Stimulated activated CD8-positive, alpha-beta memory T cell treated with anti-CD3 and anti-CD28 coated beads, Interleukin-7, amount 100 ng/mL, for 4 hours (primary cell): ENCODE results near the gene MICALL2.

Experiments used
- DNase-seq, 2 donors: peaks; one replicate each; pipeline ENCODE4 v3.0.0-alpha.2; 2020; ENCODE audit warnings: low read depth in 2 of 2

The MICALL2 gene

DNA sequence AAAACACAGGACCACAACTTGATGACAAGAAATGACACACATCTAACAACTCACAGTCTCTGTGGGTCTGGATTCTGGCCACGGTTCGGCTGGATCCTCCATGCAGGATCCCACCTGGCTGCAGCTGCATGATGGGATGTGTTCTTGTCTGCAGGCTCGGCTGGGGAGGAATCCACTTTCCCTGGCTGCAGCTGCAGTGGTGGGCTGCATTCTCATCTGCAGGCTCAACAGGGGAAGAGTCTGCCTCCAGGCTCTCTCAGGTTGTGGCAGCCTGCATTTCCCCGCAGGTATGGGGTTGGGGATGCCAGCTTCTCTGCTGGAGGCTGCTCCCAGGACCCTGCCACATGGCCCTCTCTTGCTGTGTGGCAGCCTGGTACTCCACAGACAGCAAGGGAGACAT lies 64.9 kb downstream of the MICALL2 start:
- no peak for DNase-seq

DNA sequence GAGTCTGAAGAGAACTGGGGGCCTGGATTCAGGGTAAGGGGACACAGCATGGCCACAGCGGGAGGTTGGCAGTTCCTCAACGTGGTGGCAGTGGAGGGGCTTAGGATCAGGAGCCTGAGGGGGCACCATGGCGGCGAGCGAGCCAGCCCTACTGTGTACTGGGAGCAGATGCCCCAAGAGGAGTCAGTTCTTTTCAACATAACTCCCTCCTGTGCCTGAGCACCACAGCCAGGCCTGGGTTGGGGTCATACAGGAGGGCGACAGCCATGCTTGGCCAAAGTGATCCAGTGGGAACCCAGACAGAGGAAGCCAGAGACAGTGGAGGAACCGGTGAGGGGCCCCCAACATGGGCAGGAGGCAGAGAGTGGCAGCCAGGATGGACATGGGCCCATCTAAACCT lies 65.8 kb downstream of the MICALL2 start:
- no peak for DNase-seq

DNA sequence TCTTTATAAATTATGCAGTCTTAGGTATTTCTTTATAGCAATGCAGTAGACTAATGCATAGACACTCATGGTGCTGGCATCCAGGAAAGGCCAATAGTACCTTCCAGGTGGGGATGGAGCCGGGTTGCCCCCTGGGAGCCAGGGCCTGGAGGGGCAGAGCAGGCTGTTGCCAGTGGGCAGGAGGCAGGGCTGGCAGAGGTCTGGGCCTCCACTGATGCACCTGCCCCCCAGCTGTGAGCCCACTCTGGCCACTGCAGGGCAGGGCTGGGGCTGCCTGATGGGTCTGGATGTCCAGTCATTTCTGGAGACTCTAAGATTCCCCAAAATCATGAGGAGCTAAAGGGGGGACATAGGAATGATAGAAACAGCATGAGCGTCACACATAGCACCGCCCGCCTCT lies 66.7 kb downstream of the MICALL2 start:
- no peak for DNase-seq

DNA sequence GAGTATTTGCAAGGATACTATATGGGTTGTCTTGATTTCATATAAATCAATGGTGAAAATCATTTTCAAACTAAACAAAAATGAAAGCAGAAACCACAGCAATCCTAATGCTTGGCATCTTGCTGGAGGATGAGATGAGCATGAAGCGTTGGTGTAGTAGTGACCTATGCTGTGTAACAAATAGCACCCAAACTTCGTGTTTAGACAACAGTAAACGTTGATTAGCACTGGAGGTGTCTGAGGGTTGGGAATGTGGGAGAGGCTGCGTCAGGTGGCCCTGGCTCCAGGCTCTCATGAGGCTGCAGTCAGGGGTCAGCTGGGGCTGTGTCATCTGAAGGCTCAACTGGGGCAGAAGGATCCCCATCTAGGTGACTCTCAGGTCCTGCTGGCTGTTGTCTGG lies 67.8 kb downstream of the MICALL2 start:
- no peak for DNase-seq

DNA sequence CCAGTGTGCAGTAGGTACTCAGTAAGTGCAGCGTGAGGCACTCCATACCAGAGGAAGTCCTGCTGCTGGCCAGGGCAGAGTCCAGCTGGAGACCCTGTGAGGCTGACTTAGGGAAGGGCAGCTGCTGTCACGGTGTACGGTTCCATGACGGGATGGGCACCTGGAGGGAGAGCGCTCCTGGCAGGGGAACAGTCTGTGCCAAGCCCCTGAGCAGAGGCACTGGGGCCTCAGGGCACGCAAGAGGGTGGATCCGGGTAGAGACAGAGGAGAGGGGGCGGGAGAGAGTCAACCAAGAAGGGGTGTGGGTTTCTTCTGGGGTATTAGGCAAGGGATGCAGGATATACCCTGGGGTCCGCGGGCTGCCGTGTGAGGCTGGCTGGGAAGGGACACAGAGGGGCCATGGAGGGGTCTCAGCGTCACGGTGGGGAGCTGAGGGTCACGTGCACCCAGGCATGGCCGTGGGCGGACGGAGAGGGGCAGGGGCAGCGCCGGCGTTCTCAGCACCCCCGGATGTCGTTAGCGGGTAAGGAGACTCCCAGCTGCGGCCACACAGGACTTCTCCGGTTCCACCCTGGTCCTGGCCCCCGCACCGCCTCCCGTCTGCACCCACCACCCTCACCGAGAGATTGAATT lies 70.5 kb downstream of the MICALL2 start:
- DNase-seq = no peak

DNA sequence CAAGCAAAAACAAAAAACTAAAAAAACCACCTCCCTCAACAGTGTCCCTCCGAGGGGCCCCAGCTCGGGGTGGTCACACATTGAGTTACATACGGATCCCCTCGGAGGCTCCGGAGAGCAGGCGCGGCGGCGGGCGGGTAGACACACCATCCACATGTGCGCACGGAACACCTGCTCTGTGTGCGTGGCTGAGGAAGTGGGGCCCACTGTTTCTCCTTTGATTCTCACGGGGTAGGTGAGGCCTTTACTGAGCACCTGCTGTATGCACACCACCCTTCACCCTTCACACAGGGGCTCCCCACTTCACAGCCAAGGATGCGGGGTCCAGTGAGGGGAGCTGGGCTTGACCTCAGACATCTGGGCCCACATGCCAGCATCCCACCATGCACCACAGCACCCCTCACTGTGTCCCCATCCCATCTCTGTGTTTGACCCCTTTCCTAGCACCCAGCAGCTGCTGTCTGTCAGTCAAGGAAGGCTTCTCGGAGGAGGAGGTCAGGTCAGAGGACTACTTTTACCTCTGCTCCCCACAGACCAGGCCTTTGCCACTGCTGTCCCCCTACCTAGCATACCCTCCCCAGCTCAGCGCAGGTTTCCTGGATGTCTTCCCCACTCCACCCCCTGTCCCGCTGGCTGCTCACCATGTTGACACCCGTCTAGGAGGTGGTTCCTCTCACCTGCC lies 71.1 kb downstream of the MICALL2 start:
- DNase-seq = no peak

DNA sequence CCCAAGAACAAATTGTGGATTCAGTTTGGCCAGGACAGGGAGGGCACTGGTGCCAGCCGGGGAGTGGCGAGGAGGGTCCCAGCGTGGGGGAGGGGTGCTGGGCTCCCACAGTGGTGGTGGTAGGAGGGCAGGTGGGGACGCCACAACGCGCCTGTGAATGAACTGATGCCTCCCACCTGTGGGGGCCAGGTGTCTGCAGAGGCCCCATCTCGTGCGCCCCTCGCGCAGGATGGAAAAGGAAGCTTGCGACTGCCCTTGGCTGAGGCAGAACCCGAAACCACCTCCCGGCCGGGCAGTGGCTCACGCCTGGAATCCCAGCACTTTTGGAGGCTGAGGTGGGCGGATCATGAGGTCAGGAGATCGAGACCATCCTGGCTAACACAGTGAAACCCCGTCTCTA lies 72.0 kb downstream of the MICALL2 start:
- DNase-seq = no peak

DNA sequence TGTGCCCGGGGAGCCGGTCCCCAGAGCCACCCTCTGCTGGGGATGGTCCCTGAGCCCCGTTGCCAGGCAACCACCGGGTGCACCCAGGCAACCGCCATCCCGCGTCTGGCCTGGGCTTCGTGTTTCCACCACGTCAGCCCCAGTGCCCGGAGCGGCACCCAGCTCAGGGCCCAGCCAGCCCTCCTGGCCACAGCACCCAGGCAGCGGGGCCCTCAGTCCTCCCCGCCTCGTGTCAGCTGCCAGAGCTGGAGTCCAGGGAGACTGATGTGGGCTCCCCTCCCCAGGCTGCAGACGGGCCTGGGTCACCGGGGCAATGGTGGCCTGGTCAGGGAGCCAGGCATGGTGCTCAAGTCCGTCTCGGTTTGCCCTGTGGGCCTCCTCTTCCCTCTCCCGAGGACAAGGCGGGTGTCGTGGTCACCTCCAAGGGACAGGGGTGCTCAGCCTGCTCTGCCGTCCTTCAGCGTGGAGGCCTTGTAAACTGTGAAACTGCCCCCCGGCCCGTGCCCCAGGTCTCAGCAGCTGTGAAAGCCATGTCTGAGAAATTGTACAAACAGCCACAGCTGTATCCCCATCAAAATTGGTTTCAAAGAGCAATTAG lies 72.5 kb downstream of the MICALL2 start:
- DNase-seq = no peak

DNA sequence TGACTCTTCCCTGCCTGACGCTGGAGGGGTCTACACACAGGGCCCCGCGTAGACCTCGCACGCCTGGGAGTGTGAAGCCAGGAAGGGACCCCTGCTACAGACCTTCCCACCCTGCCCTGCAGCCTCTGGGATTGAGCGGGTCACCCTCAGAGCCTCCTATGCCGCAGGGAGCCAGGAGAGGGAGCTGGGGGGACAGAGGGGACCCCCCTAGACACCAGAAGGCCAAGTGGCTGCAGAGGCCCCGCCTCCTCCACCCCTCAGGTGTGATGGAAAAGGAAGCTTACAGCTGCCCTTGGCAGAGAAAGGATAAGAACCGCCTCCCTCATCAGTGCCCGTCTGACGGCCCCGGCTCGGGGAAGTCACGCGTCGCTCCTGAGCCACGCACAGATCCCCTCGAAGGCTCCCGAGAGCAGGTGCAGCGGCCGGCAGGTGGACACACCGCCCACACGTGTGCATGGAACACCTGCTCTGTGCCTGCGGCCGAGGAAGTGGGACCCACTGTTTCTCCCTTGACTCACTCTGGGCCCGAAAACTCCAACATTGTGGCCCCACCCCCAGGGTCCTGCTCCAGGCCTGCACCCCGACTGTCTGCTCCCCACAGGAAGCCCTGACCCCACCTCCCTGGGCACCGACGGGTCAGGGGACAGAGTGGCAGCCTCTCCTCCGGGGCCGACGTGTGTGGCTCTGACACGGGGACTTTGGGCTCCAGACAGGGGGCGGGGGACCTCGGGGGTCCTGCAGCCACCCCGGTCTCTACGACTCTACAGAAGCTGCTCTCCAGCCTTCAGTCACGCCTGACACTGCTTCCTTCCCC lies 73.3 kb downstream of the MICALL2 start:
- no peak for DNase-seq

DNA sequence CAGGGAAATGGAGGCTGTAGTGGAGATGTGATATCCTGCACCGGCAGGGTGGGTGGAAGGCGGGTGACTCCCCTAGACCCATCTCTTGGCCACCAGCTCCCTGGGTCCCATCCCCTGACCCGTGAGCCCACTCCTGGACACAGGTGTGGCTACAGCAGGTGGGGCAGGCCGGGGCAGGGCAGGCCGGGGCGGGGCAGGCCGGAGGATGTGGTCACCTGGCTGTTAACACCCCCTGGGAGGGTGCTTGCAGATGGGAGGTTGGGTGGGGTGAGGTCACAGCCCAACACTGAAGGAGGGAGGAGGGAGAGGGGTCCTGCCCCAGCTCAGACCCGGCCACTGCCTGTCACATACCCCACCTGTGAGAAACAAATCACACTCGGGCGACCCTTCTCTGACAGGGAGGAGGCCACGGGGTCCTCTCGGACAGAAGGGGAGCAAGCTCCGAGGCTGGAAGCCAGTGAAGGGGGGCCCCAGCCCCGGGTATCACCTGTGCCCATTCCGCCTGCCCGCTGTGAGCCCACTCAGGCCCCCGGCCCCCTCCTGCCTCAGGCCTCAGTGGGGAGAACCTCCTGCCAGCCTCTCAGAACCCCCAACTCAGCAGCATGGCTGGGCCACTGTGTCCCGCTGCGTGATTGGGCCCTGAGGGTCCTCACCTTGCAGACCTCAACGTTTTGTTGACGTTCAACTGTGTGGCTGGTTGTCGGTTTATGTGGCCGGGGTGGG lies 74.0 kb downstream of the MICALL2 start:
- DNase-seq = no peak
